Spleen (tissue), 7 donors: ENCODE results near the gene HOXC13.

Experiments
- CTCF ChIP-seq, 11 experiments: fragments of 200-600 bp in 7 of 11; fragments of 450-650 bp in 4 of 11; sonication (generic) in 4 of 11; IDR thresholded peaks in 8 of 11; conservative IDR thresholded peaks in 3 of 11; 1 replicate in 7 of 11; 2 replicates in 4 of 11; pipeline versions ENCODE4 v1.4.0 to v1.8.0; 2016 to 2021; ENCODE audit warnings: antibody characterized with exemption in 11 of 11, inconsistent platforms in 4 of 11, mild to moderate bottlenecking in 1 of 11
- POLR2A ChIP-seq, 3 donors: fragments of 450-650 bp; IDR thresholded peaks; one replicate each; pipeline ENCODE4 v1.5.1; 2017; ENCODE audit warnings: antibody characterized with exemption in 3 of 3, mild to moderate bottlenecking in 1 of 3
- POLR2AphosphoS5 ChIP-seq, 3 donors: sonication (generic); formaldehyde crosslinking; IDR thresholded peaks; one replicate each; pipeline ENCODE4 v1.5.1; 2017; ENCODE audit warnings: antibody characterized with exemption in 3 of 3
- donor health status: DM: no; HTN: no; CAD: no; lungs with moderate emphysema.
- donor health status: DM: no; HTN: no; CAD: no.
- donor health status: DM: no; HTN: no; CAD: no.

- TF ChIP-seq POLR2A (IDR thresholded peaks at IDR 0.05): no peak
- no peak for TF ChIP-seq CTCF (IDR thresholded peaks at IDR 0.05 in 8 of 11, conservative IDR thresholded peaks at IDR 0.05 in 3 of 11)
- no peak for TF ChIP-seq POLR2AphosphoS5 (IDR thresholded peaks at IDR 0.05)
Observed at GRCh38 chr12:53950437-53950773, 11.8 kb downstream of the HOXC13 start.
